ENCODE measurements around the gene TMEM18. TPM values are rescaled to one million over a fixed set of nuclear protein-coding genes. Genes with fewer than 3 reads are reported as not detected.

TMEM18 gene
- total RNA-seq, 1 experiment from 2014 or later = 30.7 TPM

DNA sequence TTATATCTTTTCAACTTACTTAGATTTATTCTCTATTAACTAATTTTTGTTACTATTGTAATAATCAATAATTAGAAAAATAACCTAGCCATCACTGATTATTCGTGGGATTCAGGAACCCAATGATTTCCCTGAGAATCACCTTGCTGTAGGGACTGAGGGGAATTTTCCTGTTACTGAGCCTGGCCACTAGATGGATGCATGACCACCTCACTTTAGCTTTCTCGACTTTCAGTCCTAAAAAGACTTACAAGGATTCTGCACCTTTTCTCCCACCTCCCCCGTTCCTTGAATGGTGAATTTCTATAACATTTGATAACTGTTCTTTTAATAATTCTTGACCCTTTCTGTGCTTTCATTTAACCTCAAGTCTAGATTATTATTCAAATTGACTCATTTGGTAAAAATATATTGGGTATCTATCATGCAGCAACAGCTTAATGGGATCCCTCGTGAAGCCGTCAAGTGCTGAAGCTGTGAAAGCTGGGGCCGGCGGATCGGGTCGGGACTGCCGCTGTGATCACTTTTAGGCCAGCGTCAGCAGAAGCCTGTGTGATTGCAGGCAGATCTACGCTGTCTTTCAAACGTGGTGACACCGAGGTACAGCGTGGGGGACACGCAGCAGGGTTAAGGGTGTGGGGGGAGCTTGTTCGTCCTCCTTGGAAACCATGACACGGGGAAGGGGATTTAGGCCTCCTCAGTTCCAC is 38.8 kb upstream of the TMEM18 start:
- peaks cover 3% of the 10 kb centered on the region; the same call in 1 of the 2 replicates for H3K4me1 ChIP-seq (ENCODE audit: insufficient read depth, low read length)
- H3K9me3 ChIP-seq (ENCODE audit: control insufficient read depth, low read depth, low read length) = no peaks in the 10 kb centered on the region
- no peak overlapping the region for H4K5ac ChIP-seq (ENCODE audit: insufficient read length, low read depth, low read length)
- H3K36me3 Mint-ChIP-seq (ENCODE audit: insufficient read depth in 1 of 3, low read depth in 3 of 3) = no peaks in the 10 kb centered on the region
- no peak for DNase-seq
- no peak overlapping the region for H2AK5ac ChIP-seq (ENCODE audit: insufficient read length, low read length)
- TF ChIP-seq, protein P1, sequence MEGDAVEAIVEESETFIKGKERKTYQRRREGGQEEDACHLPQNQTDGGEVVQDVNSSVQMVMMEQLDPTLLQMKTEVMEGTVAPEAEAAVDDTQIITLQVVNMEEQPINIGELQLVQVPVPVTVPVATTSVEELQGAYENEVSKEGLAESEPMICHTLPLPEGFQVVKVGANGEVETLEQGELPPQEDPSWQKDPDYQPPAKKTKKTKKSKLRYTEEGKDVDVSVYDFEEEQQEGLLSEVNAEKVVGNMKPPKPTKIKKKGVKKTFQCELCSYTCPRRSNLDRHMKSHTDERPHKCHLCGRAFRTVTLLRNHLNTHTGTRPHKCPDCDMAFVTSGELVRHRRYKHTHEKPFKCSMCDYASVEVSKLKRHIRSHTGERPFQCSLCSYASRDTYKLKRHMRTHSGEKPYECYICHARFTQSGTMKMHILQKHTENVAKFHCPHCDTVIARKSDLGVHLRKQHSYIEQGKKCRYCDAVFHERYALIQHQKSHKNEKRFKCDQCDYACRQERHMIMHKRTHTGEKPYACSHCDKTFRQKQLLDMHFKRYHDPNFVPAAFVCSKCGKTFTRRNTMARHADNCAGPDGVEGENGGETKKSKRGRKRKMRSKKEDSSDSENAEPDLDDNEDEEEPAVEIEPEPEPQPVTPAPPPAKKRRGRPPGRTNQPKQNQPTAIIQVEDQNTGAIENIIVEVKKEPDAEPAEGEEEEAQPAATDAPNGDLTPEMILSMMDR (conservative IDR thresholded peaks at IDR 0.05) = peak; percentile 82
- H4K91ac ChIP-seq (ENCODE audit: insufficient read length, low read depth, low read length) = no peak overlapping the region
- H3K27me3 Mint-ChIP-seq (ENCODE audit: low read depth) = peaks cover 1% of the 10 kb centered on the region
- H3K79me2 ChIP-seq (ENCODE audit: insufficient read depth, low read length) = no peaks in the 10 kb centered on the region
- no peak overlapping the region for H3K56ac ChIP-seq (ENCODE audit: insufficient read length, low read depth, low read length)
- no peaks in the 10 kb centered on the region for H4K20me1 ChIP-seq (ENCODE audit: control insufficient read depth, insufficient read depth, insufficient read length)
- H2BK120ac ChIP-seq (ENCODE audit: low read depth, low read length, poor library complexity, severe bottlenecking) = no peak overlapping the region
- no peak overlapping the region for H3K4me3 Mint-ChIP-seq
- peaks cover 23 to 26% of the 10 kb centered on the region in 2 experiments for H3K4me1 Mint-ChIP-seq
- no peak overlapping the region for H3K14ac ChIP-seq (ENCODE audit: insufficient read depth, low read length)
- H2BK12ac ChIP-seq (ENCODE audit: insufficient read length, low read depth, low read length) = no peak overlapping the region
- H2AFZ ChIP-seq (ENCODE audit: low read length) = no peak overlapping the region
- H3K23me2 ChIP-seq (ENCODE audit: insufficient read length, low read depth, low read length, poor library complexity, severe bottlenecking) = no peaks in the 10 kb centered on the region
- peak overlapping the region in 1 of 3 experiments; percentile 66; a peak in 2 of 7 replicates for H3K27ac Mint-ChIP-seq
- H3K4ac ChIP-seq (ENCODE audit: low read depth, low read length) = no peak overlapping the region
- H3K23ac ChIP-seq (ENCODE audit: insufficient read length, low read depth, low read length) = no peak overlapping the region
- H3K27me3 ChIP-seq (ENCODE audit: insufficient read depth, low read length) = no peaks in the 10 kb centered on the region
- no peak overlapping the region for H3K27ac ChIP-seq (ENCODE audit: insufficient read length, low read depth, low read length)
- H3K4me2 ChIP-seq (ENCODE audit: insufficient read depth, insufficient read length, low read length) = no peak overlapping the region
- peak overlapping the region; percentile 0 for H3K18ac ChIP-seq (ENCODE audit: insufficient read length, low read depth, low read length)
- H2BK15ac ChIP-seq (ENCODE audit: low read depth, low read length) = no peak overlapping the region
- H3T11ph ChIP-seq (ENCODE audit: low read length) = no peak overlapping the region
- no peaks in the 10 kb centered on the region for H3K79me1 ChIP-seq (ENCODE audit: insufficient read depth, low read depth, low read length, poor library complexity, severe bottlenecking)
- H3K9me3 Mint-ChIP-seq = no peaks in the 10 kb centered on the region; a peak in 2 of 5 replicates
- no CpG with 5 or more reads among the region's 18 CpGs for WGBS (ENCODE audit: extremely low coverage, insufficient read length, low lambda C conversion rate)
- no peak overlapping the region for H2BK20ac ChIP-seq (ENCODE audit: low read depth, low read length, poor library complexity, severe bottlenecking)
- H2BK5ac ChIP-seq (ENCODE audit: insufficient read length, low read length) = no peak overlapping the region
- H3K9ac ChIP-seq (ENCODE audit: extremely low read depth, insufficient read length, low read length) = no peak overlapping the region
- no peak overlapping the region for H4K8ac ChIP-seq (replicated peaks; ENCODE audit: insufficient read length, low read depth, low read length)
